Measurements from ENCODE around the gene NUP93.

- TF ChIP-seq CTCF (conservative IDR thresholded peaks at IDR 0.05; ENCODE audit: low read length) (no peak), EZH2phosphoT487 (IDR thresholded peaks at IDR 0.05; ENCODE audit: borderline replicate concordance) (no peak)
Measured at GRCh38 chr16:56865394-56866062, 135.6 kb downstream of the NUP93 start.

Measured in Loucy (cell line).